Measurements from ENCODE around the gene E2F1.
"Not testable (repeated sequence)": the region's sequence is repeated elsewhere in the genome, so short reads cannot be mapped to it uniquely, and the experiment has no call there.

The E2F1 gene

GRCh38 chr20:33640287-33640686 lies 45.9 kb downstream of the E2F1 start:
- DNase-seq (ENCODE audit: low spot score) = no peak

DNA sequence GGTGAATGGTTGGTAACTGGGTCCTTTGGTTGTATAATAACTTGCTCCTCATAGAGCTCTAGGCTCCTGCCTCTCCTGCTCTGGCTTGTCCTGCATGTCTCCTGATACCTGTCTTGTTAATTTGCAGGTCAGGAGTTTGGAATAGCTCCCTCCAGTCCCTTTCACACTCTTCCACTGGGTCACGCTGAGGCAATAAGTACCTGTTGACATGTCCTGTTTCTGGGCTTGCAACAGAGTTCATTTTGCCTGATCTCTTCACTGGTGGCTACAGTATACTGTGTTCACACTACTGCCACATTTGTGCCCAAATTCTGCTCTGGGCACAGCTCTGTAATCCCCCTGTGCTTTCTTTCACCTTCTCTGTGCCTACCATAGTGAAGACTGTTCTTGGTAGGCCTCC lies 49.4 kb downstream of the E2F1 start:
- DNase-seq (ENCODE audit: low spot score) = no peak

DNA sequence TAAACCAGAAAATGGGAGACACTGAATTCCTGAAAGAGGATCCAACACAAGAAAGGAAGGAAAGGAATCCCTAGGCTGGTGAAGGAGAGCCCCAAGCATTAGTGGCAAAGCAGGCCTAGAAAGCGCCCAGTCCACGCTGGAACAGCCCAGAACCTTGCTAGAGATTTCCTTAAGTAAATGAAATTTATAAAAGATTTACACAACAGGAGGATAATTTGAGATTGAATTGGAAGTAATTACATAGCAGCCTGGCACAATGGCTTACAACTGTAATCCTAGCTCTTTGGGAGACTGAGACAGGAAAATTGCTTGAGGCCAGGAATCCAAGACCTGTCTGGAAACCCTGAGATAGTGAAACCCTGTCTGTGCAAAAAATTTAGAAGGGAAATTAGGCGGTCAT lies 50.8 kb downstream of the E2F1 start:
- no peak for DNase-seq (ENCODE audit: low spot score)

GRCh38 chr20:33631910-33632309 lies 54.3 kb downstream of the E2F1 start:
- not testable (repeated sequence) for DNase-seq (ENCODE audit: low spot score)

- DNase-seq (ENCODE audit: low spot score) = no peak
These were observed 55.7 kb downstream of the E2F1 start for GRCh38 chr20:33630507-33630906.

- DNase-seq (ENCODE audit: low spot score) = no peak
These were observed 56.2 kb downstream of the E2F1 start for GRCh38 chr20:33629979-33630378.

GRCh38 chr20:33629533-33629932 lies 56.7 kb downstream of the E2F1 start:
- DNase-seq (ENCODE audit: low spot score) = no peak

- no peak for DNase-seq (ENCODE audit: low spot score)
These were observed 58.5 kb downstream of the E2F1 start for GRCh38 chr20:33627577-33628216.

DNA sequence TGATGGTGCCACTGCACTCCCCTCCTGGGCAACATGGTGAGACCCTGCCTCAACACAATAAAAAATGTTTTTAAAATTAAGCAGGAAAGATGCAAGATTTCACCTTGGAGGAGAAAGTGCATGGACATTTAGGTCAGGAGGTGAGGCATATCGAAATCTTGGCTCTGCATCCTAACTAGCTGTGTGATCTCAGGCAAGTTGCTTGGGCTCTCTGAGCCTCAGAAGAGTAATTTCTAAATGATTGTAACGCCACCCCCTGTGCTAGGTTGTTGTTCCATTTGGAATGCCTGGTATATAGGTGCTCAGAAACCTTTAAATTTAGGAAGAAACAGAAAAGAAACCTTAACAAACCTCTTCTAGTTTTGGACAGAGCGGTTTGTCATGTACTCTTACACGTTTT lies 60.0 kb downstream of the E2F1 start:
- no peak for DNase-seq (ENCODE audit: low spot score)
